Activated CD4-positive, alpha-beta T cell treated with anti-CD3 and anti-CD28 coated beads, Interleukin-2, amount 50 U/mL, for 48 hours (primary cell): Measurements from ENCODE around the gene TNF.
A peak's percentile ranks its signal among the peaks of the same experiment; 100 is the strongest.

Experiments used
- DNase-seq, 2 experiments: peaks; one replicate each; pipeline ENCODE4 v3.0.0-alpha.2; 2020

TNF gene

DNA sequence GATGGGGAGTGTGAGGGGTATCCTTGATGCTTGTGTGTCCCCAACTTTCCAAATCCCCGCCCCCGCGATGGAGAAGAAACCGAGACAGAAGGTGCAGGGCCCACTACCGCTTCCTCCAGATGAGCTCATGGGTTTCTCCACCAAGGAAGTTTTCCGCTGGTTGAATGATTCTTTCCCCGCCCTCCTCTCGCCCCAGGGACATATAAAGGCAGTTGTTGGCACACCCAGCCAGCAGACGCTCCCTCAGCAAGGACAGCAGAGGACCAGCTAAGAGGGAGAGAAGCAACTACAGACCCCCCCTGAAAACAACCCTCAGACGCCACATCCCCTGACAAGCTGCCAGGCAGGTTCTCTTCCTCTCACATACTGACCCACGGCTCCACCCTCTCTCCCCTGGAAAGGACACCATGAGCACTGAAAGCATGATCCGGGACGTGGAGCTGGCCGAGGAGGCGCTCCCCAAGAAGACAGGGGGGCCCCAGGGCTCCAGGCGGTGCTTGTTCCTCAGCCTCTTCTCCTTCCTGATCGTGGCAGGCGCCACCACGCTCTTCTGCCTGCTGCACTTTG, at the start of gene TNF:
TSS of gene TNF (plus strand) at position 231 of the 567 bp plus-strand sequence. CDS start at position 408, 177 bp downstream.
- DNase-seq = peak; percentile 88 to 94

DNA sequence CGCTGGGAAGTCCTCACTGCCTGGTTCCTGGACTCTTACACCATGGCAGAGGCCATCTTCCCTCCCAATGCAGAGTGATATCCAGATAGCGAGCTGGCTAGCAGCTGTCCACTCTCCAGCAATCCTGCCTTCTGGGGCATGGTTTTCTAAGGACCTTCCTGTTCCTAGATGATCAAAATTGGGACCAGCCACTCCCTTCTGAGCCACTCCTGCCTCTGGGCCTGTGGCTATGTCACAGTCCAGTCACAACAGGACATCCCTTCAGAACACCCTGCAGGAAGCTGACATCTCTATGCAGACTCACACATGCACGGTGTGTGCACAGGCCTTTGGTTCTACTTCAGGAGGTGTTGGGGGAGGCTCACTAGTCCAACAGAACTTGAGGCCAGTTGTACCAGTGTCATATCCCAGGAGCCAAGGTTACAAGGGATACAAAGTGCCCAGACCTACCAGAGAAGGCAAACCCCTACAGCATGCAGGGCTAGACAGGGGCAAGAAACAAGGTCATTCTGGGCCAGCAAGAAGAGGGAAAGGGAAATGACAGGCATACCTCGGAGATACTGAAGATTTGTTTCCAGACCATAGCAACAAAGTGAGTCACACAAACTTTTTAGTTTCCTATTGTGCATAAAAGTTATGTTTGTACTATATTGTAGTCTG, 49.3 kb upstream of the TNF start:
- DNase-seq = no peak

DNA sequence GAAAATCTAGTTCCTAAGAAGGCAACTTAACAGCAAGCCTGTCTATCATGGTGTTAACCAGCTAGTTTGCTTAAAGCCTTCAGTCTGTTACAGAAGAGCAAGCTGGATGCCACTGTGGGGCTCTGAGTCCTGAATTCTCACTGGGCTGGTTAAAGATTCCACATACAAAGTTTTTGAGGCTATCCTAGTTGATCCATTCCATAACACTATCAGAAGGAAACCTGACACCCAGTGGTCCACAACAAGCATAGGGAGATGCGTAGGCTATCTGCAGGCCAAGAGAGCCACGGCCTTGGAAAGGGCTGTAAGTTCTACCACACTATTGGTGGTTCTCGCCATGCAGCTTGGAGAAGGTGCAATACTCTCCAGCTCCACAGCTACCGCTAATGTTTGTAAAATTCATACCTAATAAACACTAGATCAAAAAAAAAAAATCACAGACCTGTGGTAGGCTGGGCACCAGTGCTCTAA, 47.0 kb upstream of the TNF start:
- no peak for DNase-seq

DNA sequence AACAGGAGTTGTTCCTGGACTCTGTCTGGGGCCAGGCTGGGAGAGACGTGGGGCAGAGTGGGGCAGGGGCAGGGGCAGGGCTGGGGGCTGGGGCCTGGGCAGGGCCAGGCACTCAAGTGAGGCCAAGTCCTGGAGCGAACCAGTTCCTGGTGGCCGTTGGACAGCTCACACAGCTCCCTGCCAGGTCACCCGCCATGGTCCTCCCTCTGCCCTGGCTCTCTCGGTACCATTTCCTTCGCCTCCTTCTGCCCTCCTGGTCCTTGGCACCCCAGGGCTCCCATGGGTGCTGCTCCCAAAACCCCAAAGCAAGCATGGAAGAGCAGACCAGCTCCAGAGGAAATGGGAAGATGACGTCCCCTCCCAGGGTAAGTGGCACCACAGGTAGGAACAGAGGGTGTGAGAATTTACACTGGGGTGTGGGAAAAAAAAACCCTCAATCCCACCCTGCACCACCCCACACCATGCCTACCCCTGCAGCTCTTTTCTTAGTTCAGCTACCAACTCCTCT, 46.5 kb upstream of the TNF start, which contains the start of gene MCCD1:
TSS of gene MCCD1 (plus strand) at position 142 of the 508 bp plus-strand sequence. CDS start at position 195, 53 bp downstream.
- no peak for DNase-seq

DNA sequence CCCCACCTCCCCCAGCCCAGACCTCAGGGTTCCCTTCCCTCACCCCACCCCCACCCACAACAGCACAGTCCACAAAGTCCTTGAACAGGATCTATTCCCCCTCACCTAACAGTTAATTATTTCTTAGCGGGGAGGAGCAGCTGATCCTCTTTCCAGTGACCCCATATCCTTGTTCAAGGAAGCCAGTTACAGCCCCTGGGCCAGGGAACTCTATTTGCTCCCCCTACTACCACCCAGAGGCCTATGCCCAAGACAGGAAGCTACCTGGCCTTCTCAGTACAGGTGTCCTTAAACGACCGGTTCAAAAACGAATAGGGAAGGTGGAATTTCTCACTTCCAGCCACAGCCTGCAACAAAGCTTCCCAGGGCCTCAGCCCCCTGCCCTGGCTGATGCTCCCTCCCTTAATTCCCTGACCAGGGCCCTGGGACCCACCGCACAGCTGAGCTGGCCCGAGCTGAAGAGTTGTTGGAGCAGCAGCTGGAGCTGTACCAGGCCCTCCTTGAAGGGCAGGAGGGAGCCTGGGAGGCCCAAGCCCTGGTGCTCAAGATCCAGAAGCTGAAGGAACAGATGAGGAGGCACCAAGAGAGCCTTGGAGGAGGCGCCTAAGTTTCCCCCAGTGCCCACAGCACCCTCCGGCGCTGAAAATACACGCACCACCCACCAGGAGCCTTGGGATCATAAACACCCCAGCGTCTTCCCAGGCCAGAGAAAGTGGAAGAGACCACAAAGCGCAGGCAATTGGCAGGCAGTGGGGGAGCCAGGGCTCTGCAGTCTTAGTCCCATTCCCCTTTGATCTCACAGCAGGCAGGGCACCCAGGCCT, 45.8 kb upstream of the TNF start:
- DNase-seq = no peak

DNA sequence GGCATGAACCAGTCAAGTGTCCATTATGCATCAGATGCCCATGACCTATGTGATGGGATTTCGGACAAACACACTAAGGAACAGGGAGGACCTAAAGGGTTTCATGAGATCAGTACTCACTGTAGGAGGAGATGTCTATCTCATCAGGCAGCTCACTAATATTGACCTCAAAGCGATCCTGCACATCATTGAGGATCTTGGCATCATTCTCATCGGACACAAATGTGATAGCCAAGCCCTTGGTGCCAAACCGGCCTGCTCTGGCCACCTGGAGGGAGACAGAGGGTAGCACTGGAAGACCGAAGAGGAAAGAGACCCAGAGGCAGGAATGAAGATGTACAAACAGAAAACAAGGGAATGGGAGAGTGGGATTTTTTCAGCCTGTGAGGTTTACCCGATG, 44.7 kb upstream of the TNF start:
- DNase-seq = no peak

DNA sequence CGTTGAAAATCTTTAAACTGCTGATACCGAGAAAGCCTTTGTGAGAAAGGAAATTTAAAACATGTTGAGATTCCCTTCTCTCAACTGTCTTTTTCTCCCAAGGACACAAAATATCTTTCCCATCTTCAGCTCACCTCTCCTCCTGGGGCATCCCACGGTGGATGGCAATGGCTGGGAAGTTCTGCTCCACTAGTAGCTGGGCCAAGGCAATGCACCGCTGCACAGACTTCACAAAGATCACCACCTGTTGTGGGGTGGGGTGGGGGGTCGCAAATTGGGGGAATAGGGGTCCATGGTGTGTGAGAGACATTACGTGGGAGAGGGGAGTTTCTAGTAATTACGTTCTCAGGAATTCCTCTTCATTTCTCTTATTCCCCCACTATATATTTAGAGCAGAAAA, 44.2 kb upstream of the TNF start:
- DNase-seq = no peak

DNA sequence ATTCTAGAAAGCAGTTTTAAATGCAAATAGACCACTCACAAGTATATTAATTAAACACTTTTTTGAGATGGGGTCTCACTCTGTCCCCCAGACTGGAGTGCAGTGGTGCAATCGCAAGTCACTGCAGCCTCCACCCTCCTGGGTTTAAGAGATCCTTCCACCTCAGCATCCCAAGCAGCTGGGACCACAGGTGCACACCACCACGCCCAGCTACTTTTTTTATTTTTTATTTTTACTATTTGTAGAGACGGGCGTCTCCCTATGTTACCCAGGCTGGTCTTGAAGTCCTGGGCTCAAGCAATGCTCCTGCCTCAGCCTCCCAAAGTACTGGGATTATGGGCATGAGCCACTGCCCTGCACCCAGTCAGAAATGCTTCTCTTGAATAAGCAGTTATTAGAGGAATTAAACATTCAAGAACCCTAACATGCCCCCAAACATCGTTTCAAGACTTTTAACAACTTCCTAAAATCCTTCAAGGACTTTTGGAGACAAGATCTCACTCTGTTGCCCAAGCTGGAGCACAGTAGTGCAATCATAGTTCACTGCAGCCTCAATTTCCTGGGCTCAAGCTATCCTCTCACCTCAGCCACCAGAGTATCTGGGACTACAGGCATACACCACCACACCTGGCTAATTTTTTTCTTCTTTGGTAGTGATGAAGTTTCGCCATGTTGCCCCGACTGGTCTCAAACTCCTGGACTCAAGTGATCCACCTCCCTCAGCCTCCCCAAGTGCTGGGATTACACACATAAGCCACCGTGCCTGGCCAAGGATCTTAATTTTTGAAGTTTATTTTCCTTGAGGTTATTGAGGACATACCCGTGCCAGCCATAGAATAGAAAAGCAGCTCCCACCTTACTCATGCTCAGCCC, 43.4 kb upstream of the TNF start:
- no peak for DNase-seq

DNA sequence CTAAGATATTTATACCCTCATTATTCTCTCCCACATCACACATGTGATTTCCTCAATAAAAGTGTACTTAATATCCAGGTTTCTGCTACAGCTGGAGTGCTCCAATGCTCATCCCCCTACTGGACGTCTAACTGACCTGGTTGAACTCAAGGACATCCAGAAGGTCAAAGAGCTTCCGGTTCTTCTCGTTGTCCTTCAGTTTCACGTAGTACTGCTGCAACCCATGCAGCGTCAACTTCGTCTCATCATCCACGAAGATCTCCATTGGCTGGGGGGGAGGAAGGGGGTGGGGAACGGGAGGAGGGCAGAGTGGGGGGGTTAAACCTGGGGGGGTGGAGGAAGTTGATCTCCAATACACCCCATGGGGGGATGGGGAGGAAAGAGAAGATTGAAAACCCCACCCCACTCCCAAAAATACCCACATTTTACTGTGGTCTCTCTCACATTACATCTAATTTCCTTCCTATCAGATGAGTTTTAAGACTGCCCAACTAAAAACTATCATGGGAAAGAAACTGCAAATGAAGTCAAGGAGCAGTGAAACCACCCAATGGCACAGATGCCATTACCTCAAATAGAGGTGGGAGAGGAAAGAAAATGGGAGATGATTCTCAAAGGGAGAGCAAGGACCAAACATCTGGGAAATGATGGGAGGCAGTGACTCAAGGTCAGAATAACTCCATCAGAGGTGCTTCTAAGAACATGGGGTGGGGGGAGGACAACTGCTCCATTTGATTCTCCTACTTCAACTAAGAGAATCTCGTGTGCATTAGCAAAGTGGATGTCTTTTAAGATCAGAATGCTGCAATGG, 42.5 kb upstream of the TNF start:
- no peak for DNase-seq

DNA sequence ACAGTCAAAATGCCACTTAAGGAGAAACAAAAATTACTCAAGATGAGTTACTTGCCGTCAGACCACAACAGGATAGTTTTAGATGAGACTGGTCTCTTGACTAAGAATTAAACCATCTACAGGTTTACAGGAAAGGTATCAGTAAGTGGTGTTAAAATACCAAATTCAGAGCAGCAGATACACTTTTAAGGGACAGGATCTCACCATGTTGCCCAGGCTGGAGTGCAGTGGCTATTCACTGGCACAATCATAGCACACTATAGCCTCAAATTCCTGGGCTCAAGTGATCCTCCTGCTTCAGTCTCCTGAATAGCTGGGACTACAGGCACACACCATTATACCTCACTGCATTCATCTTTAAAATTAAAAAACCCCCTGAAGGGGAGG, 41.9 kb upstream of the TNF start:
- DNase-seq = no peak

DNA sequence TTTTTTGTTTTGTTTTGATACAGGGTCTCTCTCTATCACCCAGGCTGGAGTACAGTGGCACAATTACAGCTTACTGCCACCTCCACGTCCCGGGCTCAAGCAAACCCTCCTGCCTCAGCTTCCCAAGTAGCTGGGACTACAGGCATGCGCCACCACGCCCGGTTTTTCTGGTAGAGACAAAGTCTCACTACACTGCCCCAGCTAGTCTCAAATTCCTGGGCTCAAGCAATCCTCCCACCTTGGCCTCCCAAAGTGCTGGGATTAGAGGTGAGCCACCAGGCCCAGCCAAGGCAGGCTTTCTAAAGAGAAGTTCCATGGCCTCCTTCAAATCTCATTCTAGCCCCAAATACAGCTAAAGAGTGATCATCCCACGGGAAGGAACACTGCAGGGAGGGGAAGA, 41.4 kb upstream of the TNF start:
- no peak for DNase-seq

DNA sequence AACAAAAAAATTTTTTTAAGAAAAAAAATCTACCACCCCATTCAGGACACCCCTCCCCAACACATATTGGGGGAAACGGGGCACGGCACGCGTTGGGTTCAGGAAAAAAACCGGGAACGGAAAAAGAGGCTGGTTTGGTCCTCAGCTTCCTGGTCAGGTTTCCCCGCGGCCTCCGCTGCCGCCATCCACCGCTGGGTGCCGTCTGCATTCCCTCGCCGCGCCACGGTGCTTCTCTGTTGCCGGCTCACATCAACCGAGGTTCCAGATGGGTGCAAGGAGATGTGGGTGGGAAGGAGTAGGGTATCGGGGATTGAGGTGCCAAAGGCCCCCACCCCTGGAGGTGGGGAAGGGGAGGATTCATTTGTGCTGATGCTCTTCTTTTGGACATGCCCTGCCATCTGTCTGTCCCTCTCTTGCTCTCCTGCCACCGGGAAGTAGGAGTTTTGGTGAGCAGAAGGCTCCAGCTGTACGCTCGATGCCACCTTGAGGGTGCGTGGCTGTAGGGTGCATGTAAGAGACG, 40.8 kb upstream of the TNF start:
- DNase-seq = no peak

DNA sequence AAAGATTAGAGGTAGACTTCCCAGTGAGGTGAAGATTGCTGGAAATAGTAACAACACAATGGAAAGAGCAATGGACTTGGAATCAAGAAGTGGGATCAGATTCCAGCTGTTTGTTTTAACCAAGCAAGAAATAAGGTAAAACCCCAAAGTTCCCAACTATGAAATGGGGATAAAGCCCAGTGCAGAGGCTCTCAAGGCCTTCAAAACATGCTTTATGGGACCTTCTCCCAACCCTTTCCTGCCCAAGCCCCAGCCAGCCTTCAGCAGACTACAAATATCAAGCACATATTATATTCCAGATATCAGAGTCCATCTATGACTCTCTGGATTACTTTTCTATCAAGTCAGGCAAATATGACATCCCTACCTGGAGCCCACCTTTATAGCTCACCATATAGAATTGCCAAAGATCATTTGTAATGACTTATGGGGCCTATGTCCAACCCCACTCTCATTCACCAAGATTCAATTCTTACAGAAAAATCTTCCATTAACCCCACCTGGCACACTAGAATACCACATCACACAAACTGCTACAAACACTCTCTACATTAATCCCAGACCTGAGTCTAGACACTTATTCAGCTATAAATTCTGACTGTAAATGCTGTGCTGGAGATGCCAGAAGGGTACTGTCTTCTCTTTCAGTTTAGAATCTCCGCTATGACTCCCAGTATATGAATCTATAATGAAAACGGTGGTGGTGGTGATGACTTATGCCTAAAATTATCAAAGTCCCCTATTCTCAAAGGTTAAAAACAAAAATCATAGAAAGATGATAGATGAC, 39.6 kb upstream of the TNF start:
- no peak for DNase-seq

DNA sequence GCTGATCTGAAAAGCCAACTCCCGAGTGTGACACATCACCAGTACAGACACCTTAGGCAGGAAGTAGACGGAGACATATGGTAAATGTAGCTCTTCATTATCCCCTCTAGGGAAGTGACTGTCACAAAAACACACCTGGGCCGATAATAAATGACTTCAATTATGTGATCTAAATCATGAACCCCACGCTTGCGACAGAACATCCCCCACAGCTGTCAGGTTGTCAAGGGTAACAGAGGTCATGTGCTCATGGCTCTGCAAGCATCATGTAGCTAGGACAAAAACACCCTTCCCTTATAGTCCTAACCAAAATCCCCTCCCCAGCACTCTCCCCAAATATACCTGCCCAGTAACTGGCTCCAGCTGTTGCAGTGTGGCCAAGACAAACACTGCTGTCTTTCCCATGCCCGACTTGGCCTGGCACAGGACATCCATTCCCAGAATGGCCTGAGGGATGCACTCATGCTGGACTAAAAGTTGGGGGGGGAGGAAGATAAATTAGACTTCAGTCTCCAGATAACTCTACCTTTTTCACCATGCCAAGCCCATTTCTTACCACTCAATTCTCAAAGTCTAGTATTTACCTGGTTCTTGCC, 36.5 kb upstream of the TNF start:
- DNase-seq = no peak

DNA sequence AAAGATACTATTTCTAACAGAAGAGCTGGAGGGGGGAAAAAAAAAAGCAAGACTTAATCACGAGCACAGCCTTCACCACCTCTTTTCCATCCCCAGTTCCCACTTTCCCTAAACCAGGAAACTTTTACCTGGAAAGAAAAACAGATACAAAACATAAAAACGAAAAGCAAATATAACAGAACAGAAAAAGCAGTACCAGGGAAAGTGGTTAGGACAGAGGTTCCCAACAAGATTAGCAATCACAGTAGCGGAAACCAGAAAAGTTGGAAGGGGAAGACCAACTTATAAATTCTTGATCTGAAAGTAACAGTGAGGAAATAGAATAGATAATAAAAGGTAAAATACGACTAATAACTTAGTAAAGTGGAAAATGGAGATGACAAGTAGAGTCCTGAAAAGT, 34.7 kb upstream of the TNF start:
- no peak for DNase-seq

DNA sequence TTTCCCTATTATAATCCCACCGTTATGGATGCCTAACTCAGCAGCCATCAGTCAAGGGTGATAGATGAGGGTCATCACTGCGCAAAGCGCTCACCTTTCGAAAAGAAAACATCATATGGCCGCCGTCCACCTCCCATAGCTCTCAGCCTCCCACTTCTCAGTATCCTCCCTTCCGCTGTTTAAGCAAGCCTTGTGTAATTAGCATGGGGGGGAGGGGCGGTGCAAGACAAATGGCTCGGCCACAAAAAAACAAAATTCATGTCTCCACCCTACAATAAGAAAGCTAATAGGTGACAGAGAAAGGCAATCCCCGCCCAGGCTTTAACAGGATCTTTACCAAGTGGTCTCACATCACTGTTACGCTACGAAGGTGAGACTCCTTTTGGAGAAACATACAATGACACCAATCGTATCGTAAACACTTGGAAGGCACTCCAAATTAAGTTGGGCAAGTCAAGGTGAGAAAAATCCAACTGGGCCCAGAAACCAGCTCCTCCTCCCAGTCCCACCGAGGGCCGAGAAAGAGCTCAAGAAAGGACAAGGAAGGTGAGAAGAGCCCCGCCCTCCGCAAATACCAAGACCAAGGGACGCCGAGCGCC, 34.2 kb upstream of the TNF start:
- peak; percentile 68 to 72 for DNase-seq

DNA sequence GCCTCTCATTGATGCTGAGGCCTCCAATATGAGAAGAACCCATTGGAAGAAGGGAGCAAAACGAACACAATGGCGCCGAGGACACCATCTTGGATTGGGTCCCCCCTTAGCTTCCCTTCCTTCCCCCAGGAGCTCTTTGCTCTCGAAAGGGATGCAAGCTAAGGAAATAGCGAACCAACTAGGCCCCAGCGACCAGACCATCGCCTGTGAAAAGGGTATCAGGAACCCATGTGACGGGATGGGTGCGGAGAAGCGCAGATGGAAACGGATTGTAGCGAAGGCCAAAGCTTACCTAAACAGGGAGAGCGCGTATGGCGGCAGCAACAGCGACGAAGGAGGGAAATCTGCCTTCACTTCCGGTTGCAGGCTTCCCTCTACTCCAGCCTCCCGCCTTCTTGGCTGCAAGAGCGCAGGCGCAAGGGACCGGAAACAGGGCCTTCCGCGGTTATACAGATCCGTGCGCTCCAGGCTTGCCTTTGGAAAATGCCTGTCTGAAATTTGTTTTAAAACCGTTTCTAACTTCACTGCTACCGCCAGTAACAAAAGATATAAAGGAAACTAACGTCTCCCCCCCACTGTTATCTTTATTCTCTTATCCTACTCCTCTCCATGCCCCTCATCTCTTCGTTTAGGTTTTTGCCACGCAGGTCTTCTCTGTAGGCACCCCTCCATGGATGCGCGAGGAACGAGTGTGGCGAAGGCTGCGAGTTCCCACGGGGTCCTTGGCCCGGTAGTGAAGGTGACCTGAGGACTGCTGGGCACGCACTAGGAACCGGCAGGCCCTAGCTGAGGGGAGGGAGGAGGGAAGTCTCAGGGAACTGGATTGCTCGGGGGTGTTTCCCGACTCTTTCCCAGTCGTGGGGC, 33.5 kb upstream of the TNF start, which contains the start of gene DDX39B:
TSS of gene DDX39B (minus strand) at position 346 of the 864 bp plus-strand sequence. CDS start 1,471 bp downstream, outside the sequence.
- DNase-seq = peak; percentile 91 to 94

DNA sequence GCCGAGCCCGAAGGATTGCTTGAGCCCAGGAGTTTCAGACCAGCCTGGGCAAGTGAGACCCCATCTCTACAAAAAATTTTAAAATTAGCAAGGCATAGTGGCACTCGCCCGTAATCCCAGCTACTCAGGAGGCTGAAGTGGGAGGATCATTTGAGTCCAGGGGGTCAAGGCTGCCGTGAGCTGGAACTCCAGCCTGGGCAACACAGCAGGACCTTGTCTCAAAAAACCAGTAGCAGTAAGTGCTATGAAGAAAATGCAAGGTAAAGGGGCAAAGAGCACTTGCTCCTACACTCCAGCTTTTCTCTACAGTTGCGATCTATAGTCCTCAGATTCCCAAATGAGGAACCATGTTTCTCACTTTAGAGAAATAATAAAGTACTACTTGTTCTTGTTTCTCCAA, 31.7 kb upstream of the TNF start:
- no peak for DNase-seq

DNA sequence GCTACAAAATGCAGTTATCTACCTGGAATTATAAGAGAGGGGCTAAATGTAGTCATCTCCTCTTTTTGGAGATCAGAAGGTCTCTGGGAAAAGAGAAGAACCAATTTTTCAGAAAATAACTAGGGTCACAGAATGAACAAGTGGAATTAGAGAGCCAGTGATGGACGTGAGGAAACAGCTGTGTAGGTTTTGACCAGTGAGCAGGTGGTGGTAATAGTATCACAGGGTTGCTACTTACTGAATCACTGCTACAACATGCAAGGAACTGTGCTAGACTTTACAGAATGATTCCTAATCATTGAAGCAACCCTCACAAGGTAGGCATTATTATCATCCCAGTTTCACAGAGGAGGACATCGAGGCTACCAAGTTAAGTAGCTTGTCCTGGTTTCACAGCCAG, 30.7 kb upstream of the TNF start:
- DNase-seq = no peak
